Keratinocyte (primary cell): Measurements from ENCODE around the gene CHST8. TPM values are rescaled to one million over a fixed set of nuclear protein-coding genes. Genes with fewer than 3 reads are reported as not detected.

Experiments used
- DNase-seq: peaks from one replicate; pipeline ENCODE4 v3.0.0-alpha.2; 2011; ENCODE audit warnings: low read depth, missing footprints, low spot score
- FAIRE-seq: peaks from 2 replicates; lab custom pipeline; 2011; peaks lifted over from hg19 to GRCh38; lab: Jason Lieb, UNC
- H2AFZ ChIP-seq: 2 replicates; pipeline ENCODE4 v1.6.0; 2012; ENCODE audit warnings: low read length, control low read depth, inconsistent platforms; ENCODE audit not compliant: control insufficient read depth
- H3K27ac ChIP-seq: 2 replicates; pipeline ENCODE4 v1.5.1; 2011; ENCODE audit warnings: low read length; ENCODE audit not compliant: control insufficient read depth, insufficient read depth
- H3K27me3 ChIP-seq: 3 replicates; pipeline ENCODE4 v1.6.0; 2011; ENCODE audit warnings: low read length; ENCODE audit not compliant: control insufficient read depth, insufficient read depth; ENCODE audit errors: extremely low read depth
- H3K36me3 ChIP-seq, 2 experiments: 2 replicates in 1 of 2; 3 replicates in 1 of 2; pipeline ENCODE4 v1.5.1; 2011; ENCODE audit warnings: low read length in 2 of 2, mild to moderate bottlenecking in 1 of 2; ENCODE audit not compliant: control insufficient read depth in 2 of 2, insufficient read depth in 2 of 2; ENCODE audit errors: extremely low read depth in 1 of 2
- H3K4me1 ChIP-seq: 3 replicates; pipeline ENCODE4 v1.5.1; 2011; ENCODE audit warnings: low read length; ENCODE audit not compliant: control insufficient read depth, insufficient read depth; ENCODE audit errors: extremely low read depth
- H3K4me2 ChIP-seq: 3 replicates; pipeline ENCODE4 v1.6.0; 2011; ENCODE audit warnings: low read depth, low read length; ENCODE audit not compliant: control insufficient read depth, insufficient read depth; ENCODE audit errors: extremely low read depth
- H3K4me3 ChIP-seq, 3 experiments: fragments of 200-600 bp in 1 of 3; sonication (generic) in 1 of 3; 2 replicates in 2 of 3; 3 replicates in 1 of 3; pipeline ENCODE4 v1.5.1; 2011 to 2016; ENCODE audit warnings: low read length in 3 of 3, mild to moderate bottlenecking in 3 of 3, control low read depth in 2 of 3, inconsistent platforms in 1 of 3, low read depth in 1 of 3, mixed read lengths in 1 of 3, mixed run types in 1 of 3, moderate library complexity in 1 of 3; ENCODE audit not compliant: control insufficient read depth in 2 of 3, insufficient read depth in 2 of 3; ENCODE audit errors: extremely low read depth in 1 of 3
- H3K79me2 ChIP-seq: 2 replicates; pipeline ENCODE4 v1.6.0; 2012; ENCODE audit warnings: low read length; ENCODE audit not compliant: control insufficient read depth, insufficient read depth
- H3K9ac ChIP-seq: 3 replicates; pipeline ENCODE4 v1.6.0; 2011; ENCODE audit warnings: low read length; ENCODE audit not compliant: control insufficient read depth, insufficient read depth; ENCODE audit errors: extremely low read depth
- H3K9me1 ChIP-seq: 3 replicates; pipeline ENCODE4 v1.6.0; 2011; ENCODE audit warnings: low read length; ENCODE audit not compliant: control insufficient read depth, insufficient read depth; ENCODE audit errors: extremely low read depth
- H3K9me3 ChIP-seq: 2 replicates; pipeline ENCODE4 v1.5.1; 2012; ENCODE audit warnings: low read depth, low read length; ENCODE audit not compliant: control insufficient read depth
- H4K20me1 ChIP-seq: 3 replicates; pipeline ENCODE4 v1.6.0; 2011; ENCODE audit warnings: low read length; ENCODE audit not compliant: control insufficient read depth, insufficient read depth; ENCODE audit errors: extremely low read depth
- CTCF ChIP-seq, 3 experiments: IDR thresholded peaks in 1 of 3; conservative IDR thresholded peaks in 1 of 3; optimal IDR thresholded peaks in 1 of 3; 2 replicates in 2 of 3; 3 replicates in 1 of 3; pipeline versions ENCODE3 to v1.5.1; 2011; ENCODE audit warnings: low read length in 3 of 3, mild to moderate bottlenecking in 3 of 3, moderate library complexity in 2 of 3, control low read depth in 1 of 3, inconsistent platforms in 1 of 3; ENCODE audit not compliant: insufficient read depth in 2 of 3; ENCODE audit errors: extremely low read depth in 1 of 3
- EZH2 ChIP-seq: IDR thresholded peaks from one replicate; pipeline ENCODE4 v1.6.1; 2012; ENCODE audit warnings: inconsistent platforms, mild to moderate bottlenecking, low read length, moderate library complexity
- dilution Hi-C: fragments of 300-500 bp; cut with MboI; formaldehyde crosslinking; loops from one replicate; pipeline ENCODE4 v1.7.0; 2020; ENCODE audit warnings: low sequenced_read_pairs; ENCODE audit not compliant: extremely low pct_ligation_motif_present
- polyA plus RNA-seq, 5 experiments: library from polyadenylated mRNA; depleted of rRNA in 3 of 5; stranded (reverse) in 3 of 5; stranded (forward) in 1 of 5; unstranded in 1 of 5; fragments of >200 nt; gene quantifications; 1 replicate in 1 of 5; 2 replicates in 3 of 5; 3 replicates in 1 of 5; pipeline versions ENCODE4 v1.2.1 to v1.2.3, GENCODE V29; 2011 to 2012; ENCODE audit warnings: missing spikeins in 2 of 5, low read depth in 1 of 5, low replicate concordance in 1 of 5

The CHST8 gene
- polyA plus RNA-seq, 1 donor (not counting 4 experiments of a cell fraction or from before 2014, with no cell fraction given) = not detected

GRCh38 chr19:33751436-33751770, 129.7 kb downstream of the CHST8 start:
- FAIRE-seq = no peak

GRCh38 chr19:33752018-33752800, 130.5 kb downstream of the CHST8 start:
- Histone ChIP-seq H3K4me1 (no peaks in the 10 kb centered on the region), H3K9me1 (no peaks in the 10 kb centered on the region), H3K9me3 (no peaks in the 10 kb centered on the region), H3K4me2 (no peak overlapping the region), H3K4me3 (no peak overlapping the region), H3K79me2 (no peaks in the 10 kb centered on the region), H3K27me3 (no peaks in the 10 kb centered on the region), H3K9ac (no peak overlapping the region), H3K36me3 (no peaks in the 10 kb centered on the region), H4K20me1 (no peaks in the 10 kb centered on the region), H3K27ac (no peak overlapping the region), H2AFZ (no peak overlapping the region)
- TF ChIP-seq EZH2 (no peak), CTCF (optimal IDR thresholded peaks at IDR 0.05 in 1 of 3, IDR thresholded peaks at IDR 0.05 in 1 of 3, conservative IDR thresholded peaks at IDR 0.05 in 1 of 3; ENCODE audit: extremely low read depth in 1 of 3, insufficient read depth in 2 of 3, low read length in 3 of 3) (no peak)
- FAIRE-seq = no peak
- no peak for DNase-seq
- dilution Hi-C loops = no loop called here

More at GRCh38 chr19:33751436-33751770, 129.7 kb downstream of the CHST8 start:
- no peak for DNase-seq
- H2AFZ ChIP-seq = no peak overlapping the region
- H3K36me3 ChIP-seq = no peaks in the 10 kb centered on the region
- dilution Hi-C loops = no loop called here
- H3K9me1 ChIP-seq = no peaks in the 10 kb centered on the region
- no peaks in the 10 kb centered on the region for H4K20me1 ChIP-seq
- no peaks in the 10 kb centered on the region for H3K27me3 ChIP-seq
- no peak overlapping the region for H3K4me2 ChIP-seq
- H3K4me3 ChIP-seq = no peak overlapping the region
- H3K9ac ChIP-seq = no peak overlapping the region
- no peaks in the 10 kb centered on the region for H3K9me3 ChIP-seq
- no peaks in the 10 kb centered on the region for H3K4me1 ChIP-seq
- H3K27ac ChIP-seq = no peak overlapping the region
- TF ChIP-seq CTCF (optimal IDR thresholded peaks at IDR 0.05 in 1 of 3, IDR thresholded peaks at IDR 0.05 in 1 of 3, conservative IDR thresholded peaks at IDR 0.05 in 1 of 3; ENCODE audit: extremely low read depth in 1 of 3, insufficient read depth in 2 of 3, low read length in 3 of 3) = no peak
- no peak for TF ChIP-seq EZH2
- no peaks in the 10 kb centered on the region for H3K79me2 ChIP-seq
